ENCODE results near the gene ATP2C2.

DNA sequence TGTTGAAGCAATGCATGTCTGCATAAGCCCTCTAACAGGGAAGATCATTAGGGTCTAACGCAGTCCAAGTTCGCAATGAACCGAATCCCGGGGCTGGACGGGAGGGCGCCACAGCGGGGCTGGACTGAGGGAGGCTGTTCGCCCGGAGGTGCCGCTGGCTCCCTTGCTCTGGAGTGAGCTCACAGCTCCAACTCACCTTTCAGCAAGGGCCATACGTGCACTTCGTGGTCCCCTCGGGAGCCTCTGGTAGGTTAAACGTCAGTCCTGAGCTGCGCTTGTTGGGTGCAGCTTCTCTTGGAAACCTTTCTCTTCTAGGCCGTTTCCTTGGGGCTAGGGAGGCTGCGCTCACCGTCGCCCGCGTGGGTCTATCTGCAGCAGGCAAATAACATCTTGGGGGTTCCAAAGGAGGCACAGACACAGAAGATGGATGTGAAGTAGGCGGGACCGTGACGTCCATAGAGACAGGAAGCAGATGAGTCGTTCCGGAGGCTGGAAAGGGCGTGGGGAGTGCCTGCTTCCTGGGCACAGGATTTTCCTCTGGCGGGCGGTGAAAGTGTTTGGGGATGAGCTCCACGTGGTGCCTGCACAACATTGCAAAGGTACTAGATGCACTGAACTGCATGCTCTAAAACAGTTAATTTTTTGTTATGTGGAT, 21.9 kb downstream of the ATP2C2 start:
- TF ChIP-seq, protein P1, sequence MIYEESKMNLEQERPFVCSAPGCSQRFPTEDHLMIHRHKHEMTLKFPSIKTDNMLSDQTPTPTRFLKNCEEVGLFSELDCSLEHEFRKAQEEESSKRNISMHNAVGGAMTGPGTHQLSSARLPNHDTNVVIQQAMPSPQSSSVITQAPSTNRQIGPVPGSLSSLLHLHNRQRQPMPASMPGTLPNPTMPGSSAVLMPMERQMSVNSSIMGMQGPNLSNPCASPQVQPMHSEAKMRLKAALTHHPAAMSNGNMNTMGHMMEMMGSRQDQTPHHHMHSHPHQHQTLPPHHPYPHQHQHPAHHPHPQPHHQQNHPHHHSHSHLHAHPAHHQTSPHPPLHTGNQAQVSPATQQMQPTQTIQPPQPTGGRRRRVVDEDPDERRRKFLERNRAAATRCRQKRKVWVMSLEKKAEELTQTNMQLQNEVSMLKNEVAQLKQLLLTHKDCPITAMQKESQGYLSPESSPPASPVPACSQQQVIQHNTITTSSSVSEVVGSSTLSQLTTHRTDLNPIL (CRISPR knock-in tag; IDR thresholded peaks at IDR 0.05; ENCODE audit: low read depth): no peak
- TF ChIP-seq RARB (CRISPR knock-in tag; IDR thresholded peaks at IDR 0.05): no peak
- TF ChIP-seq, protein P2, sequence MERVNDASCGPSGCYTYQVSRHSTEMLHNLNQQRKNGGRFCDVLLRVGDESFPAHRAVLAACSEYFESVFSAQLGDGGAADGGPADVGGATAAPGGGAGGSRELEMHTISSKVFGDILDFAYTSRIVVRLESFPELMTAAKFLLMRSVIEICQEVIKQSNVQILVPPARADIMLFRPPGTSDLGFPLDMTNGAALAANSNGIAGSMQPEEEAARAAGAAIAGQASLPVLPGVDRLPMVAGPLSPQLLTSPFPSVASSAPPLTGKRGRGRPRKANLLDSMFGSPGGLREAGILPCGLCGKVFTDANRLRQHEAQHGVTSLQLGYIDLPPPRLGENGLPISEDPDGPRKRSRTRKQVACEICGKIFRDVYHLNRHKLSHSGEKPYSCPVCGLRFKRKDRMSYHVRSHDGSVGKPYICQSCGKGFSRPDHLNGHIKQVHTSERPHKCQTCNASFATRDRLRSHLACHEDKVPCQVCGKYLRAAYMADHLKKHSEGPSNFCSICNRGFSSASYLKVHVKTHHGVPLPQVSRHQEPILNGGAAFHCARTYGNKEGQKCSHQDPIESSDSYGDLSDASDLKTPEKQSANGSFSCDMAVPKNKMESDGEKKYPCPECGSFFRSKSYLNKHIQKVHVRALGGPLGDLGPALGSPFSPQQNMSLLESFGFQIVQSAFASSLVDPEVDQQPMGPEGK (CRISPR knock-in tag; IDR thresholded peaks at IDR 0.05; ENCODE audit: borderline replicate concordance): no peak
- TF ChIP-seq ZFP3 (CRISPR knock-in tag; IDR thresholded peaks at IDR 0.05): no peak
- TF ChIP-seq, protein P3, sequence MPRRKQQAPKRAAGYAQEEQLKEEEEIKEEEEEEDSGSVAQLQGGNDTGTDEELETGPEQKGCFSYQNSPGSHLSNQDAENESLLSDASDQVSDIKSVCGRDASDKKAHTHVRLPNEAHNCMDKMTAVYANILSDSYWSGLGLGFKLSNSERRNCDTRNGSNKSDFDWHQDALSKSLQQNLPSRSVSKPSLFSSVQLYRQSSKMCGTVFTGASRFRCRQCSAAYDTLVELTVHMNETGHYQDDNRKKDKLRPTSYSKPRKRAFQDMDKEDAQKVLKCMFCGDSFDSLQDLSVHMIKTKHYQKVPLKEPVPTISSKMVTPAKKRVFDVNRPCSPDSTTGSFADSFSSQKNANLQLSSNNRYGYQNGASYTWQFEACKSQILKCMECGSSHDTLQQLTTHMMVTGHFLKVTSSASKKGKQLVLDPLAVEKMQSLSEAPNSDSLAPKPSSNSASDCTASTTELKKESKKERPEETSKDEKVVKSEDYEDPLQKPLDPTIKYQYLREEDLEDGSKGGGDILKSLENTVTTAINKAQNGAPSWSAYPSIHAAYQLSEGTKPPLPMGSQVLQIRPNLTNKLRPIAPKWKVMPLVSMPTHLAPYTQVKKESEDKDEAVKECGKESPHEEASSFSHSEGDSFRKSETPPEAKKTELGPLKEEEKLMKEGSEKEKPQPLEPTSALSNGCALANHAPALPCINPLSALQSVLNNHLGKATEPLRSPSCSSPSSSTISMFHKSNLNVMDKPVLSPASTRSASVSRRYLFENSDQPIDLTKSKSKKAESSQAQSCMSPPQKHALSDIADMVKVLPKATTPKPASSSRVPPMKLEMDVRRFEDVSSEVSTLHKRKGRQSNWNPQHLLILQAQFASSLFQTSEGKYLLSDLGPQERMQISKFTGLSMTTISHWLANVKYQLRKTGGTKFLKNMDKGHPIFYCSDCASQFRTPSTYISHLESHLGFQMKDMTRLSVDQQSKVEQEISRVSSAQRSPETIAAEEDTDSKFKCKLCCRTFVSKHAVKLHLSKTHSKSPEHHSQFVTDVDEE (CRISPR knock-in tag; IDR thresholded peaks at IDR 0.05): no peak
- TF ChIP-seq, protein P4, sequence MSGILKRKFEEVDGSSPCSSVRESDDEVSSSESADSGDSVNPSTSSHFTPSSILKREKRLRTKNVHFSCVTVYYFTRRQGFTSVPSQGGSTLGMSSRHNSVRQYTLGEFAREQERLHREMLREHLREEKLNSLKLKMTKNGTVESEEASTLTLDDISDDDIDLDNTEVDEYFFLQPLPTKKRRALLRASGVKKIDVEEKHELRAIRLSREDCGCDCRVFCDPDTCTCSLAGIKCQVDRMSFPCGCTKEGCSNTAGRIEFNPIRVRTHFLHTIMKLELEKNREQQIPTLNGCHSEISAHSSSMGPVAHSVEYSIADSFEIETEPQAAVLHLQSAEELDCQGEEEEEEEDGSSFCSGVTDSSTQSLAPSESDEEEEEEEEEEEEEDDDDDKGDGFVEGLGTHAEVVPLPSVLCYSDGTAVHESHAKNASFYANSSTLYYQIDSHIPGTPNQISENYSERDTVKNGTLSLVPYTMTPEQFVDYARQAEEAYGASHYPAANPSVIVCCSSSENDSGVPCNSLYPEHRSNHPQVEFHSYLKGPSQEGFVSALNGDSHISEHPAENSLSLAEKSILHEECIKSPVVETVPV (CRISPR knock-in tag; IDR thresholded peaks at IDR 0.05): no peak
- no peak for TF ChIP-seq ISL1 (CRISPR knock-in tag; IDR thresholded peaks at IDR 0.05)
- TF ChIP-seq ZNF8 (CRISPR knock-in tag; IDR thresholded peaks at IDR 0.05): no peak
- no peak for TF ChIP-seq CSDC2 (CRISPR knock-in tag; IDR thresholded peaks at IDR 0.05)
- no peak for TF ChIP-seq OSR1 (CRISPR knock-in tag; IDR thresholded peaks at IDR 0.05)
- no peak for TF ChIP-seq ARNTL (CRISPR knock-in tag; IDR thresholded peaks at IDR 0.05; ENCODE audit: borderline replicate concordance, low read depth)
- no peak for TF ChIP-seq ZNF70 (CRISPR knock-in tag; IDR thresholded peaks at IDR 0.05)
